KOPT-K1 (cell line): ENCODE measurements around the gene CELSR2.
"Not testable (repeated sequence)": the region's sequence is repeated elsewhere in the genome, so short reads cannot be mapped to it uniquely, and the experiment has no call there.

Source experiments
- H3K27ac ChIP-seq: fragments of 200-600 bp; sonication (generic); 2 replicates; pipeline ENCODE4 v1.5.1; 2016; ENCODE audit warnings: antibody characterized with exemption, mild to moderate bottlenecking, low read depth, low read length; ENCODE audit not compliant: poor library complexity, severe bottlenecking
- H3K36me3 ChIP-seq: fragments of 200-600 bp; sonication (generic); 2 replicates; pipeline ENCODE4 v1.5.1; 2017; ENCODE audit warnings: antibody characterized with exemption, mild to moderate bottlenecking, low read length, moderate library complexity; ENCODE audit not compliant: insufficient read depth
- H3K9me3 ChIP-seq: fragments of 200-600 bp; sonication (generic); 2 replicates; pipeline ENCODE4 v1.5.1; 2017; ENCODE audit warnings: antibody characterized with exemption, low read length, mild to moderate bottlenecking; ENCODE audit not compliant: insufficient read depth, poor library complexity, severe bottlenecking

CELSR2 gene

DNA sequence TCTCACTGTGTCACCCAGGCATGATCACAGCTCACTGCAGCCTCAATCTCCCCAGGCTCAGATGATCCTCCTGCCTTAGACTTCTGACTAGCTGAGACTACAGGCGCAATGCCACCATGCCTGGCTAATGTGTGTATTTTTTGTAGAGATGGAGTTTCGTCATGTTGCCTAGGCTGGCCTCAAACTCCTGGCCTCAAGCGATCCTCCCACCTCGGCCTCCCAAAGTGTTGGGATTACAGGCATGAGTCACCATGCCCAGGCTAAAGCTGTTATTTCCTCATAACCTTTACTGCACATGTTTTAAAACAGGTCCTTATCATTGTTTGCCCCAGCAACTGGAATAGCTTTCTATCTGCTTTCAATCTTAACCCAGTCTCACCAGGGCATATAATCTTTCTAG, 32.7 kb upstream of the CELSR2 start:
- H3K36me3 ChIP-seq, result peaks cover 35% of the 10 kb centered on the region
- H3K9me3 ChIP-seq, result no peaks in the 10 kb centered on the region
- no peak overlapping the region for H3K27ac ChIP-seq

DNA sequence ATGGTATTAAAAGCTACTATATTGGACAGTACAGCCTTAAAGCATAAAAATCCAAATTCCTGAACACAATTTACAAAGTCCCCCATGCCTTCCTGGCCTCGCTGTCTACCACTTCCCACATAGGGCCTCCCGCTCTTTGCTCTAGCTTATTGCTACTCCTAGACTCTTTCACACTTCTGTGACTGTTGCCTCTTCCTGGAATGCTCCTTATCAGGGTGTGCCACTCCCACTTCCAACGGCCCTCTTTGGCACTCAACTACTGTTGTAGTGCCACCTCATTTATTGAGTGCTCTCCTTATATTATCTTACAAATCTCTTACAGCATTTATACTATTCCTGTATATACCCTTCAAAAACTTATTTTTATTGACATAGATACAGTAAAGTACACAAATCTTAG, 30.8 kb upstream of the CELSR2 start:
- peaks cover 51% of the 10 kb centered on the region for H3K36me3 ChIP-seq
- H3K27ac ChIP-seq, result no peak overlapping the region
- H3K9me3 ChIP-seq, result no peaks in the 10 kb centered on the region

DNA sequence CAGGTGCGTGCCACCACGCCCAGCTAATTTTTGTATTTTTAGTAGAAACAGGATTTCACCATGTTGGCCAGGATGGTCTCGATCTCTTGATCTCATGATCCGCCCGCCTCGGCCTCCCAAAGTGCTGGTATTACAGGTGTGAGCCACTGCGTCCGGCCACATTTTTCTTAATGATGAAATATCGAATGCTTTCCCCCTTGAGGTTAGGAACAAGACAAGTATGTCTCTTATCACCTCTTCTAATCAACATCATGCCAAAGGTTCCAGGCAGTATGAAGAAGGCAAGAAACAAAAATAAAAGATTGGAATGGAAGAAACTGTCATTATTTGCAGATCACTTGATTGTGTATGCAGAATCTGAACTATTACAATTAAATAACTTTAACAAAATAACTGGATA, 28.1 kb upstream of the CELSR2 start:
- H3K9me3 ChIP-seq, H3K27ac ChIP-seq: not testable (repeated sequence)
- H3K36me3 ChIP-seq, result peaks cover 68% of the 10 kb centered on the region

DNA sequence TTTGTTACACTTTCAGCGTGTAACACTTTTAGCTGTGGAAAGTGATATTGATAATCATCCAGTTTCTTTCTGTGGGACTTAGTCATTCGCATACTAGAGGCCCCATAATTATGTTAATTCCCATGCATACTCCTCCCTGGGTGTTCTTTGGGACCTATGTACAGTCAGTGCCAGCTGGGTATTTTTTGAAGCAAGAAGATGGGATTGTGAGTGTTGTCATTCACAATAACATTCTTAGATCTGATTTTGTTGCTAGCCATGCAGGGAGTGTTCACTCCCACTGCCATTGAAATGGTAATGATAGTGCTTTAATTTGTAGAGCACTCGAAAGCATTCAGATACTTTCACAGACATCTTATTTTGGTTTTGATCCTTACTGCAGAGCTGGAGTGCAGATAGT, 24.0 kb upstream of the CELSR2 start:
- Histone ChIP-seq H3K9me3 (no peaks in the 10 kb centered on the region), H3K36me3 (peaks cover 86% of the 10 kb centered on the region)

DNA sequence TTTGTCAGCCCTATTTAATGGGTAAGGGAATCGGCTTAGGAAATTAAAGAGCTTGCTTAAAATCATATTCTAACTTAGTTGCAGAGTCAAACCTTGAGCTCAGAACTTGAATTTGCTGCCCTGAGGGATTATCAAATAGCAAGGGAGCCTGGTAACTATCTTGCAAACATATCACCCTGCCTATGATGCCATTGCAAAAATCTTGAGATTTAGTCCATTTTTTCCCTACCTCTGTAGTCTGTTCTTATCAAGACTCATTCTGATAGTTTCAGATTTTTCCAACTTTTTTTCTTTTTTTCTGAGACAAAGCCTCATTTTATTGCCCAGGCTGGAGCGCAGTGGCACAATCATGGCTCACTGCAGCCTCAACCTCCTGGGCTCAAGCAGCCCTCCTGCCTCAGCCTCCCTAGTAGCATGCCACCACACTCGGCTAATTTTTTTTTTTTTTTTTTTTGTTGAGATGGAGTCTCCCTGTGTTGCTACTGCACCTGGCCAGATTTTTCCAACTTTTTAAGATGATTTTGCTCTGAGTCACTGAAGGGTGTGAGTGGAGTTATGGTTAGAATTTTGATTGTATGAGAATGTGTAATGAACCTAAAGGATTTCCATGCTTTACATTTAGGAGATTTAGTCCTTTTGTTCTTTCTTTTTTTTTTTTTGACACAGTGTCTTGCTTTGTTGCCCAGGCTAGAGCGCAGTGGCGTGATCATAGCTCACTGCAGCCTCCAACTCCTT, 23.5 kb upstream of the CELSR2 start:
- no peaks in the 10 kb centered on the region for H3K9me3 ChIP-seq
- H3K27ac ChIP-seq, result no peak overlapping the region
- peaks cover 92% of the 10 kb centered on the region for H3K36me3 ChIP-seq

More for the DNA sequence above, 24.0 kb upstream of the CELSR2 start:
- no peak overlapping the region for H3K27ac ChIP-seq

DNA sequence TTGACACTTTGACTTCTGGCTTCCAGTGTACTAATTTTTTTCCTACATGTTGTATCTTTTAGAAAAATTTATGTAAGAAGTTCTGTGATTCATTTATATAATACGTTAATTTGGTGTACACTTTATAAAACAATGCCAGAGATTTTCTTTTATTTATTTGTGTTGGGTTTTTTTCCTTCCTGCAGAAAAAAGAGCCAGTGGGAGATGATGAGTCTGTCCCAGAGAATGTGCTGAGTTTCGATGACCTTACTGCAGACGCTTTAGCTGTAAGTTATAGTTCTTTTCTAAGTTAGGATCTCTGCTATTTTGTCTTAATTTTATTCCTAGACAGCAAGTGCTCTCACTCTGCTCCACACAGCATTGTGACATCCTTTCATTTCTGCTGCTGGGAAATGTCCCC, 21.2 kb upstream of the CELSR2 start:
- Histone ChIP-seq H3K36me3 (peaks cover 95% of the 10 kb centered on the region), H3K27ac (no peak overlapping the region), H3K9me3 (no peaks in the 10 kb centered on the region)

DNA sequence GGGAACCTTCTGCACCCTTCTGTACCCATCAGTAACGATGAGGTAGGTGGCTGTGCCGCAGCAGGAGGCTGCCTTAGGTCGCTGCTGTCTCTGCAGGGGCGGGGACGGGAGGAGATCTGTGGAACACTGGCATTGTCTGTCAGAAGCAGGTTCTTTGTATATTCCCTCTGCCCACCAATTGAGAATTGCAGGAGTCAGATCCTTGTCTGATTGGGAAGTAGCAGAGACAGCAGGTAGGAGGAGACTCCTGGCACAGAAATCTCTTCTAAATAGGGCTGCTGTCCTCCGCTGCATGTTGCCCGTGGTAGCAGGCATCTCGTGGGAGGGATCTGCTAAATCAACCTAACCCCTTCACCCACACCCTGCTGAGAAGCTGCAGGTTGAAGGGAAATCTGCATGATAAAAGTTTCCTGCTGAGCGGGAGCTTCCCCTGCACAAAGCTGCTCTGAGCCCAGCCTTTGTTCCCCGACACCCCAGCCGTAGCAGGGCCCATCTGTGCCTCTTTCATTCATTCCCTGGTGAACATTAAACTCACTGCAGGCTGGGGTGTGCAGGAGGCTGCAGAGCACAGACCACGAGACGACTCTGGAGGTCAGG, 19.7 kb upstream of the CELSR2 start:
- Histone ChIP-seq H3K9me3 (no peaks in the 10 kb centered on the region), H3K27ac (no peak overlapping the region), H3K36me3 (peaks cover 92% of the 10 kb centered on the region)

DNA sequence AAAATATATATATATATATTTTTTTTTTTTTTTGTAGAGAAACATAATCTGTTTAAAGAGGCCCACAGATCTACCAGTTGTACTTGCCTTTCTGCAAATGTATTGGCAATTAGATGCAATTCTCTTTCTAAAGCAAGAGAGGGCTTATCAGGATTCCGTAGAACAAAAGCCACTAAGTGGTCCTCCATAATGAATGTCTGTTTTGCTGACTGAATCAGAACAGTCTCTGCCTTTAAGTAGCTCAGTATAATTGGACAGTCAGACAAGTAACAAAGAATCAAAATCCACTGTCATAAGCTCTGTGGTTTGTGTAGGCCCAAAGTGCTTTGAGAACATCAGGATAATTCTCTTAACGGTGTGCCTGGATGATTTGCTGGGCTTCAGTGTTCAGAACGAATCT, 18.3 kb upstream of the CELSR2 start:
- H3K36me3 ChIP-seq, result peaks cover 94% of the 10 kb centered on the region
- no peak overlapping the region for H3K27ac ChIP-seq

DNA sequence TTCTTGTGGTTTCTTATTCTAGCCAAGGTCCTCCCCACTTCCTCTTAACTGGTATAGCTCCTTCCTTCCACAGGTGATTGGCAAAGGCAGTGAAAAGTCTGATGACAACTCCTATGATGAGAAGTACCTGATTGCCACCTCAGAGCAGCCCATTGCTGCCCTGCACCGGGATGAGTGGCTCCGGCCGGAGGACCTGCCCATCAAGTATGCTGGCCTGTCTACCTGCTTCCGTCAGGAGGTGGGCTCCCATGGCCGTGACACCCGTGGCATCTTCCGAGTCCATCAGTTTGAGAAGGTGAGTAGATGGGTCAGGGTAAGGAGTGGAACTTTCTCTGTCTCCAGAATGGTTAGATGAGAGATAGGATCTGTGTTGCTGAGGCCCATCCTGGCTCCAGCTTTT, 14.2 kb upstream of the CELSR2 start:
- peaks cover 95% of the 10 kb centered on the region for H3K36me3 ChIP-seq
- no peaks in the 10 kb centered on the region for H3K9me3 ChIP-seq
- H3K27ac ChIP-seq, result no peak overlapping the region

More for the DNA sequence above, 18.3 kb upstream of the CELSR2 start:
- no peaks in the 10 kb centered on the region for H3K9me3 ChIP-seq

DNA sequence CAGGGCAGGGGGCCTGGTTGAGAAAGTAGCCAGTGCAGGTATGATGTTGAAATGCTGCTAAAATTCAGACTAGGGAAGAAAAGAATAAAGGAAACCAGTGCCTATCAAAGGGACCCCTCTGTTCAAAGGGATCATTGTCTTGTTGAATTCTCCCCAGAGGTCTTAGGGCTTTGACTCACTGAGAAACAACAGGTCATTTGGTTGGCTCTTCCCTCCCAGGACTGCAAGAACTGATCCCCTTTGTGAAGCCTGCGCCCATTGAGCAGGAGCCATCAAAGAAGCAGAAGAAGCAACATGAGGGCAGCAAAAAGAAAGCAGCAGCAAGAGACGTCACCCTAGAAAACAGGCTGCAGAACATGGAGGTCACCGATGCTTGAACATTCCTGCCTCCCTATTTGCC, 11.8 kb upstream of the CELSR2 start:
- Histone ChIP-seq H3K27ac (no peak overlapping the region), H3K36me3 (peaks cover 71% of the 10 kb centered on the region), H3K9me3 (no peaks in the 10 kb centered on the region)

DNA sequence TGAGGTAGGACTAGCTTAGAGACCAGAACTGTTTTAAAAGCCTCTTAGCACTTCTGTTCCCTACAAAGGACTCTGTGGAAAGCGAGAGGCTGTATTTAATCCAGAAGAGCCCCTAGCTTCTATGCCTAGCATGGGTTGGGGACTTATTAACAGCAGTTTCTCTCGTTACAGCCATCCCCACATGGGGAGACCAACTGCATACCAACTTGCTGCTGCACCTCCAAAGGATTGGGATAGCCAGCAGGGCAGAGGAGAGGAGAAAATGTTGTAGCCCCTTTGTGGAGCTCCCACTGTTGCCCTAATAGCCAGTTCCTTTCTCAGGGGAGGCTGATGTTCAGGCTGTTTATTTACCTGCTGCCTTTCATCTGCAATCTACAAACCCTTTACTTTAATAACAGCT, 11.0 kb upstream of the CELSR2 start:
- H3K27ac ChIP-seq, result no peak overlapping the region
- H3K36me3 ChIP-seq, result peaks cover 63% of the 10 kb centered on the region
- H3K9me3 ChIP-seq, result no peaks in the 10 kb centered on the region

DNA sequence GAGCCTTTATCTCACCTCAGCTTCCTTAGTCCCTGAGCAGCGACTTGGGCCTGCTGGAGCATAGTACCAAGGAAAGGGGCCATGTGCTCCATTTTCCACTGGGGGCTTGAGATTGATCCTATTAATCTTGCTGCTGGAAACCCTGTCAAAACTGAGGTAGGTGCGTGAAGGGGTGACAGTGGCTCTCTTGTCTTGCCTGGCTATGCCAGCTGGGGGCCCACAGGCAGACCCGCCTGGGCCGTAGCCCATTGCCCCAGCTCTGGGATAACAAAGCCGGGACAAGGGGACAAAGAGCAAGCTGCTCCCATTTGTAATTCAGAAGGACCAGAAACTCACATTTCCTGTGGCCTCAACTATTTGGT, 10.3 kb upstream of the CELSR2 start:
- H3K36me3 ChIP-seq, result peaks cover 59% of the 10 kb centered on the region
- H3K27ac ChIP-seq, result no peak overlapping the region

DNA sequence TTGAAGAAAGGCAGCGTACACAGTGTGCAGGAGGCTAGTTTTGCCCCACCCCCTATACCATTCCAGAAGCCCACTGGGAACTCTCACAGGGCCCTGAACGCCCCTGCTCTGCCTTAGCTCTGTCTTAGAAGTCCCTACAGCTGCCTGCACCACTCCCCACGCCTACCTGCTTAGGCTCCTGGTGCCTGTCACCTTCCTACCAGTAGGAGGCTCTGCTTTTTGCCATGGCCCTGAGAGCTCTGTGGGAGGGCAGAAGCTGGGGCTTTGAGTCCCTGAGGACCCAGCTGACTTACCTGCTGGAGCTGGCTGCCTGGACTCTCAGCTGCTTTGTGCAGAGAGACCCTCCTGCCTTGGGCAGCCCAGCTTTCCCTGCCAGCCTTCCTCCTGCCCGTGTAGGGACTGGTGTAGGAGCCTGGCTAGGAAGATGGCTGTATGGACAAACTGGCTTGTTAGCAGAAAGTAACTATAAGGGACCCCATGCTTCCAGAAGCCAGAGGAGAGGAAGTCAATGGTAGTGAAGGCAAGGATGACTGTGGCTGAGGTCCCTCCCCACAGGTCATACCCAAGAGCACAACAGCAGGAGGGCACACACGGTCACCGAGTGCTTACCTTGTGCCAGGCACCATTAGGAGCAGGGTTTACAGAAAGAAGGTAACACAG, 9.8 kb upstream of the CELSR2 start:
- no peaks in the 10 kb centered on the region for H3K9me3 ChIP-seq
- no peak overlapping the region for H3K27ac ChIP-seq
- H3K36me3 ChIP-seq, result peaks cover 54% of the 10 kb centered on the region

More for the DNA sequence above, 10.3 kb upstream of the CELSR2 start:
- H3K9me3 ChIP-seq, result no peaks in the 10 kb centered on the region

DNA sequence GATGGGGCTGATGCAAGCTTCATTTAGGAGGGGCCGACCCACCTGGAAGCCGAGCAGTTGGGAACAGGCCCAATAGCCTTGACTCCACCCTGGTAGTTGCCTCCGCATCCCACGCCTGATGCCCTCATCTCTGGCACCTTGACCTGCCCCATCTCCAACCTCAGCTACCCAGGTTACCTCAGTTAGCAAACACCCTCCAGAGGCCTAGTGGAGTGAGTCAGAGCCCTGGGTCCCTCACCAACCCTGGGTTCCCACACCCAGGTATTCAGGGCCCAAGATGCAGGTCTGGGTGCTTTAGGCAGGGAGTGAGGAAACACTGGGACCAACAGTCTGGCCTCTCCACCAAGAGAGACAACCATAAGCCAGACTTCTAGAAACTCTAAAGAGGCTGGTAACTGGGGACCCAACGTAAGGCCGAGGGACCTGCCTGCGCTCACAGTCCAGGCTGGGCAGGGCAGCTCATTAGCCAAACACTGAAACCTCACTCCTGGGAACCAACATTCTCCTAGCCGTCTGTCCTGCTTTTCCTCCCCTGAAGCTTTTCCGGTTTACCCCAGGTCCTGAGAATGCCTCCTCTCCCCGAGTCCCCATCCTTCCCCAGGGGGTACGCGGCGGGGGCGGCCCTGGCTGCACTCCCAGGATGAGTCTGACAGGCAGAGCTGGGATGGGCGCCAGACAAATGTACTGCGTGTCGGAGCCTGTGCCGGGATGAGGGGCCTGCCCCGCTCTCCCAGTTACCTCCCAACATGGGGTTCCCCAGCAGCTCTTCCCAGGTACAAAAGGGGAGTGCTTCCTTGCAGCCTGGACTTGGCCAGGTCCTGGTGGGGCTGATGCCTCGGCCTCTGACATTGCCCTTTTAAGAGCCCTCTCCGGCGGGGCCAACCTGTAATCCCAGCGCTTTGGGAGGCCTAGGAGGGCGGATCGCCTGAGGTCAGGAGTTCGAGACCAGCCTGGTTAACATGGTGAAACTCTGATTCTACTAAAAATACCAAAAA, 8.9 kb upstream of the CELSR2 start:
- no peaks in the 10 kb centered on the region for H3K9me3 ChIP-seq
- peaks cover 45% of the 10 kb centered on the region for H3K36me3 ChIP-seq
- H3K27ac ChIP-seq, result no peak overlapping the region

DNA sequence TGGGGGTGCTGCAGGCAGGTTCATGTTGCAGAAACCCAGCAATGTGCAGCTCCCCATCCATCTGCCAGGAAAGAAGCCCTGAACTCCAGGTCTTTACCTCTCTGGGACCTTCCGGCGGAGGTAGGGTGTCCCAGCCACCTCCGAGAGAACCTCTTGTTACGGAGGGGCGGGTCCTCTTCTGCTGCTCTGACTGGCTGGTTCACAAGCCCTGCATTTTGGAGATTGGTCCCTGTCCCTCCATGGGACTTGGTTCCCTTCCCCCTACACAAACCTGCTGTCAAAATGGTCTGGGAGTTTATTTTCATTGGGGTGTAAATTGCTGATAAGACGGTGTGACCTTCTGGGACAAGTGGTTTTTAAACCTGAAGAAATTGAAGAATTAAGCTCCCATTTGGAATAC, 8.0 kb upstream of the CELSR2 start:
- no peaks in the 10 kb centered on the region for H3K9me3 ChIP-seq
- no peak overlapping the region for H3K27ac ChIP-seq
- H3K36me3 ChIP-seq, result peaks cover 36% of the 10 kb centered on the region
